Measurements from ENCODE around the gene CLSTN2. TPM values are rescaled to one million over a fixed set of nuclear protein-coding genes. Genes with fewer than 3 reads are reported as not detected.

Gene CLSTN2
- total RNA-seq, 1 donor from 2014 or later: 12.9 TPM

DNA sequence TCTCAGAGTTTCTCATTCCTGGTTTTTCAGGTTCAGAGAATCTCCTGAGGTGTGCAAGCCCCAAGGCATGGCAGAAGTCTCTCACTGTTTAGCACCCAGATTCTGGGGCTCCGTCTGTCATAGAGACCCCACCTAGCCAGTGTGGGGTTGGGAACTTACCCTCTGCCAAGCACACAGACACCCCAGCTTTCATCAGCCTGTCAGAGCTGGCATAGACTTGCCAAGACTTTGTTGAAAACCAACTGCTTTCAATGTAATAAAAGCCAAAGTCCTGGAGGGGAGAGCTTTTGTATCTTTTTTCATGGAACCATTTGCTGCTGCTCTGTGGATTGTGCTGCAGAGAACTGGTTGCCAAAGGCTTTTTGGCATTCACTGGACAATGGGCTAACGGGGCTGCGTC lies 401.5 kb downstream of the CLSTN2 start:
- Mint-ChIP-seq H3K27ac (no peak overlapping the region), H3K4me3 (no peak overlapping the region), H3K9me3 (no peaks in the 10 kb centered on the region), H3K4me1 (ENCODE audit: unreplicated experiment) (no peaks in the 10 kb centered on the region), H3K27me3 (peaks cover 3% of the 10 kb centered on the region), H3K36me3 (no peaks in the 10 kb centered on the region)
- TF ChIP-seq, protein P1, sequence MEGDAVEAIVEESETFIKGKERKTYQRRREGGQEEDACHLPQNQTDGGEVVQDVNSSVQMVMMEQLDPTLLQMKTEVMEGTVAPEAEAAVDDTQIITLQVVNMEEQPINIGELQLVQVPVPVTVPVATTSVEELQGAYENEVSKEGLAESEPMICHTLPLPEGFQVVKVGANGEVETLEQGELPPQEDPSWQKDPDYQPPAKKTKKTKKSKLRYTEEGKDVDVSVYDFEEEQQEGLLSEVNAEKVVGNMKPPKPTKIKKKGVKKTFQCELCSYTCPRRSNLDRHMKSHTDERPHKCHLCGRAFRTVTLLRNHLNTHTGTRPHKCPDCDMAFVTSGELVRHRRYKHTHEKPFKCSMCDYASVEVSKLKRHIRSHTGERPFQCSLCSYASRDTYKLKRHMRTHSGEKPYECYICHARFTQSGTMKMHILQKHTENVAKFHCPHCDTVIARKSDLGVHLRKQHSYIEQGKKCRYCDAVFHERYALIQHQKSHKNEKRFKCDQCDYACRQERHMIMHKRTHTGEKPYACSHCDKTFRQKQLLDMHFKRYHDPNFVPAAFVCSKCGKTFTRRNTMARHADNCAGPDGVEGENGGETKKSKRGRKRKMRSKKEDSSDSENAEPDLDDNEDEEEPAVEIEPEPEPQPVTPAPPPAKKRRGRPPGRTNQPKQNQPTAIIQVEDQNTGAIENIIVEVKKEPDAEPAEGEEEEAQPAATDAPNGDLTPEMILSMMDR (conservative IDR thresholded peaks at IDR 0.05): no peak
- no peak for DNase-seq (ENCODE audit: extremely low spot score, unreplicated experiment)

DNA sequence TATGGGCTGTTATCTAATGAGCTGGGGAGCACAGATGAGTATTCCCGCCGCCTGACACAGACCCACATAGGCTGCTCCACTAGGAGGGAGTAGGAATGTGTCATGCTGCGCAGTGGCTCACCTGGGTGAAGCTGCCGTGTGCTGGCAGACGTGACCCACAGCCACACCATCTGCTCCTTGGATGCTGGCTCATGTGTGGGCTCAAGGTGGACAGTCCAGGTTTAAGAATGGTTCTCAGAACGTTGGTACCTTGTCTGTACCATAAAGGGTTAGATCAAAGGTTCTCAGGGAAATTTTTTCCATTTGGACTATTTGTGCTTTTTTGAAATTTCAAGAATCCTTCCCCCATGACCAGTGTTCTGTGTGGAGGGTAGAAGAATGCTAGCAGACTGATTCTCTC lies 403.9 kb downstream of the CLSTN2 start:
- Mint-ChIP-seq H3K36me3 (no peaks in the 10 kb centered on the region), H3K27ac (no peak overlapping the region), H3K4me1 (ENCODE audit: unreplicated experiment) (no peaks in the 10 kb centered on the region), H3K4me3 (no peak overlapping the region), H3K9me3 (peaks cover under 1% of the 10 kb centered on the region), H3K27me3 (peaks cover 3% of the 10 kb centered on the region)
- no peak for DNase-seq (ENCODE audit: extremely low spot score, unreplicated experiment)
- TF ChIP-seq, protein P1 (conservative IDR thresholded peaks at IDR 0.05): no peak

DNA sequence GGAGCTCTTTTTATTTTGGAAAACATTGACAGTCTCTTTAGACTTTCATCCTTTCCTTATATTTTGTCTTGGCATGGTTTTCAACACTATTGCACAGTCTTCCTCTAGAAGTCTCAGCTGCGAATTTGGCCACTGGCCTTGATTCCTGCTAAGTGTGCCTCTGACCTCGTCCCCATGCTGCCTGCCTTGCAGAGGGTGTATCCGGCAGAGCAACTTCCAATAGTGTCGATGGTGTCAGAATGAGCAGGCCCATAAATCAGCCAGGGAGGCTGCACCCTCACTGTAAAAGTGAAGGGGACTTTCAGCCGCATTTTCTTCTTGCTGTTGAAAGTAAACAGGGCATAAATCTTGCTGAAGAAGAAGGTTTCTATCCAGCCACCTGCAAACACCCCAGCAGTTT lies 406.2 kb downstream of the CLSTN2 start:
- H3K4me1 Mint-ChIP-seq (ENCODE audit: unreplicated experiment): peaks cover 3% of the 10 kb centered on the region
- no peaks in the 10 kb centered on the region for H3K36me3 Mint-ChIP-seq
- H3K27me3 Mint-ChIP-seq: no peaks in the 10 kb centered on the region
- H3K27ac Mint-ChIP-seq: peak overlapping the region; percentile 83
- TF ChIP-seq, protein P1 (conservative IDR thresholded peaks at IDR 0.05): no peak
- peaks cover 4% of the 10 kb centered on the region for H3K9me3 Mint-ChIP-seq
- no peak for DNase-seq (ENCODE audit: extremely low spot score, unreplicated experiment)
- H3K4me3 Mint-ChIP-seq: no peak overlapping the region

DNA sequence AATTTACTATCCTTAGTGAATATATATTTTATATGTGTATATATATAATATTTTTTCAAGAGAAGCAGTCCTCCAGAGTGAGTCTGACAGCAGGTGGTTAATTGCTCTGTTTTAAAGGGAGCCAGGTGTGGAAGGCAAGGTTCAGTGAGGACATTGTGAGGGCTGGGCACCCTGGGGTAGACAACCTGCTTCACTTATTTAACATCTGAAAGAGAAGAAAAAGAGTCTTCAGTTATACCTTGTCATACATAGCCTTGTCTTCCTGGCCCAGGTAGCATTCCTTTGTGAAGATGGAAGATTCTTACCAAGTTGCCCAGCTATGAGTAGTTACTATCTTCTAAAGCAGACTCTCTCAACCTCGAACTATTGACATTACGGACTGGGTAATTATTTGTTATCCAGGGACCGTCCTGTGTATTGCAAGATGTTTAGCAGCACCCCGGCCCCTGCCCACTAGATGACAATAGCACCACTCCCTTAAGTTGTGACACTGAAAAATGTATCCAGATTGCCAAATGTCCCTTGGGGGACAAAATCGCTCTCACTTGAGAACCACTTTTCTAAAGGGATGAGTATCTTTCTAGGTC lies 406.9 kb downstream of the CLSTN2 start:
- no peak overlapping the region for H3K4me3 Mint-ChIP-seq
- H3K27ac Mint-ChIP-seq: peak overlapping the region; percentile 83
- TF ChIP-seq, protein P1 (conservative IDR thresholded peaks at IDR 0.05): no peak
- no peaks in the 10 kb centered on the region for H3K27me3 Mint-ChIP-seq
- H3K36me3 Mint-ChIP-seq: no peaks in the 10 kb centered on the region
- H3K4me1 Mint-ChIP-seq (ENCODE audit: unreplicated experiment): peaks cover 3% of the 10 kb centered on the region
- H3K9me3 Mint-ChIP-seq: peaks cover 4% of the 10 kb centered on the region
- DNase-seq (ENCODE audit: extremely low spot score, unreplicated experiment): no peak

DNA sequence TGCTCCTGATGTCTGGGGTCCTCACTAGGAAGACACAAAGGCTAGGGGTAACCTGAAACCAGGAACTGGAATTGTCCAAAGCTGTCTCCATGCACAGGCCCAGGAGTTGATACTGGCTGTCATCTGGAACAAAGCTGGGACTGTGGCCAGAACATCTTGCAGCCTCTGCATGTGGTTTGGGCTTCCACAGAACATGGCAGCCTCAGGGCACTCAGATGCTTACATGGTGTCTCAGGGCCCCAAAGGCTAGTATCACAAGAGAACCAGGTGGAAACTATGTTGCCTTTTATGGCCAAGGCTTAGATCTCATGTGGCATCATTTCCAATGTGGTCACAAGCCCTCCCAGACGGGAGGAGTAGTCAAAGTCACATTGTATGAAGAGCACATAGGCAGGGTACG lies 407.7 kb downstream of the CLSTN2 start:
- H3K27ac Mint-ChIP-seq: peak overlapping the region; percentile 83
- H3K4me1 Mint-ChIP-seq (ENCODE audit: unreplicated experiment): peaks cover 9% of the 10 kb centered on the region

More for the DNA sequence above, 407.7 kb downstream of the CLSTN2 start:
- TF ChIP-seq, protein P1 (conservative IDR thresholded peaks at IDR 0.05): no peak
- Mint-ChIP-seq H3K27me3 (no peaks in the 10 kb centered on the region), H3K9me3 (peaks cover 4% of the 10 kb centered on the region), H3K36me3 (no peaks in the 10 kb centered on the region), H3K4me3 (no peak overlapping the region)
- DNase-seq (ENCODE audit: extremely low spot score, unreplicated experiment): no peak
